ENCODE data around the gene ST6GALNAC6.

Gene ST6GALNAC6

GRCh38 chr9:127899128-127899943 is at the start of gene ST6GALNAC6:
TSS of gene ST6GALNAC6 (minus strand) at chr9:127899603. CDS start at chr9:127897981, 1,622 bp downstream.
- DNase-seq = peak; percentile 19

- no peak for DNase-seq
These were observed 48.7 kb upstream of the ST6GALNAC6 start for GRCh38 chr9:127947841-127948710.

GRCh38 chr9:127946728-127947127 is 47.3 kb upstream of the ST6GALNAC6 start:
- DNase-seq = no peak

- no peak for DNase-seq
These were observed 46.5 kb upstream of the ST6GALNAC6 start for GRCh38 chr9:127945942-127946341.

- DNase-seq = no peak
These were observed 45.9 kb upstream of the ST6GALNAC6 start for GRCh38 chr9:127945338-127945737.

- no peak for DNase-seq
These were observed 45.3 kb upstream of the ST6GALNAC6 start for GRCh38 chr9:127944586-127945218.

- DNase-seq = no peak
These were observed 44.3 kb upstream of the ST6GALNAC6 start for GRCh38 chr9:127943731-127944144.

GRCh38 chr9:127943011-127943662 is 43.7 kb upstream of the ST6GALNAC6 start:
- no peak for DNase-seq

GRCh38 chr9:127942216-127943010 is 43.0 kb upstream of the ST6GALNAC6 start:
- DNase-seq = no peak

GRCh38 chr9:127941961-127942215 is 42.5 kb upstream of the ST6GALNAC6 start:
- no peak for DNase-seq

- no peak for DNase-seq
These were observed 41.9 kb upstream of the ST6GALNAC6 start for GRCh38 chr9:127941062-127941960.

GRCh38 chr9:127940593-127940992 is 41.2 kb upstream of the ST6GALNAC6 start:
- DNase-seq = no peak

- DNase-seq = no peak
These were observed 38.9 kb upstream of the ST6GALNAC6 start for GRCh38 chr9:127938298-127938690.

GRCh38 chr9:127937388-127938297 is 38.2 kb upstream of the ST6GALNAC6 start, which contains the start of gene DPM2:
TSS of gene DPM2 (minus strand) at chr9:127937854. CDS start at chr9:127937820, 34 bp downstream.
- peak; percentile 53 for DNase-seq

- no peak for DNase-seq
These were observed 37.6 kb upstream of the ST6GALNAC6 start for GRCh38 chr9:127937056-127937387.

- DNase-seq = no peak
These were observed 37.0 kb upstream of the ST6GALNAC6 start for GRCh38 chr9:127936347-127936852.

- no peak for DNase-seq
These were observed 36.4 kb upstream of the ST6GALNAC6 start for GRCh38 chr9:127935765-127936221.

- no peak for DNase-seq
These were observed 35.6 kb upstream of the ST6GALNAC6 start for GRCh38 chr9:127934986-127935385.

- no peak for DNase-seq
These were observed 34.8 kb upstream of the ST6GALNAC6 start for GRCh38 chr9:127934248-127934647.

Measured in GF-D8 (cell line).